A549 treated with CpdA at 1 μM for 4 hours (cell line): ENCODE results near the gene ZNF248. TPM values are rescaled to one million over a fixed set of nuclear protein-coding genes. Genes with fewer than 3 reads are reported as not detected.

Source experiments
- total RNA-seq: library from RNA; stranded (reverse); fragments of 200-300 nt; extraction: Qiagen RNA extraction; gene quantifications from 5 replicates; pipeline ENCODE4 v1.2.3, GENCODE V29; 2022; ENCODE audit warnings: low read depth

Gene ZNF248
- total RNA-seq = 3.9 to 4.7 TPM (median 4.3 TPM) in 5 replicates

DNA sequence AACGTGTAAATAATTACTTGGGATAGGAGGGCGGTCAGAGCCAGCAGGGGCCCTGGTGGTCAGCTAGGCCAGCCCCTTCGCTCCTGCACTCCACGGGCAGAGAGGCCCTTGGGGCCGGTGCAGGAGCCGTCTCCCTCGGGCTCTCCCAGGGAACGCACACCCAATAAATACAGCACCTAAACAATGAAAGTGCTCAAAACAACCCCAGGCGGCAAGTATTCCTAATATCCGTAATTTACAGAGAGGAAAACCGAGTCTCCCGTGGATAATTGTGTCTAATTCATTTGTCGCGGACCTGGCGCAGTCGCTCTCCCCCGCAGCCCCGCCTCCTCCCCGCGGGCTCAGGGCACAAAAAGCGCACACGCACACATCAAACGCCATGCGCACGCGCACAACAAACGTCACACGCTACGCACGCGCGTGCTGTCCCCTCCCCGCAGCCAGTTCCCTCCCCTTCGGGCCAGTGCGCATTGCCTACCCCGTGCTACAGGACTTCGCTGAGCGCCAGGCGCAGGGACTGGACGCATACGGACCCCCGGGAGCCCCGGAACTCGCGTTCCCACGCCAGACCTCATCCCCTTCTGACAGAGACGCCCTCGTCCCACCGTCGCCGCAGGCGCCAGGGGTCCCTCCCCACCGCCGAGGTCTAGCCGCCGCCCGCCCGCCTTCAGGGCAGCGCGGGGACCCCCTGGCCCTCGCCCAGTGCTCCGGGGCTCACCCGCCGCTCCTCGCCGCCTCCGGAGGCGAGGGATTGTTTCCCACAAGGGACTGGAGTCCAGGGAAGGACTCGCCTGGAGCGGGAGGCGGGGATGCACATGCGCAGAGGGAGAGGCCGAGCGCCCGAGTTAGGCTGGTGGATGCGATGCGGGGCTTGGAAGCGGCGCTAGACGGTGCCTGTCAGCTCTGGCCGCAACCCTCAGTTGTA lies at the start of gene ZNF248:
Gene ZNF248, minus strand, starts transcription at position 324 of the 925 bp plus-strand sequence. CDS start 1,300 bp downstream, outside the sequence.

Other genes with a start within 250 kb of the ZNF248 start
- gene ZNF25, start 119.0 kb upstream of the ZNF248 start, total RNA-seq = 1.2 to 2.3 TPM (median 1.7 TPM) in 5 replicates
- 7.1 to 9.6 TPM (median 9.1 TPM) in 5 replicates for gene ZNF33A, start 153.1 kb upstream of the ZNF248 start, total RNA-seq
- gene ZNF37A, start 236.7 kb upstream of the ZNF248 start, total RNA-seq = 5.1 to 7.5 TPM (median 6.6 TPM) in 5 replicates